Nephron (organoid): ENCODE results near the gene PIGL.

Source experiments
- H3K27ac Mint-ChIP-seq, 3 experiments: 2 replicates each; pipeline ENCODE4 v1.8.0; 2020; ENCODE audit warnings: mixed read lengths in 3 of 3, mild to moderate bottlenecking in 2 of 3, moderate library complexity in 1 of 3
- H3K27me3 Mint-ChIP-seq: 2 replicates; pipeline ENCODE4 v1.8.0; 2021; ENCODE audit warnings: low read depth, mild to moderate bottlenecking, moderate library complexity, mixed read lengths
- H3K36me3 Mint-ChIP-seq: 2 replicates; pipeline ENCODE4 v1.8.0; 2020; ENCODE audit warnings: low read depth, mixed read lengths
- H3K4me1 Mint-ChIP-seq: 2 replicates; pipeline ENCODE4 v1.8.0; 2020; ENCODE audit warnings: mixed read lengths
- H3K4me3 Mint-ChIP-seq, 3 experiments: 2 replicates each; pipeline ENCODE4 v1.8.0; 2020; ENCODE audit warnings: mild to moderate bottlenecking in 3 of 3, mixed read lengths in 3 of 3, moderate library complexity in 2 of 3
- H3K9me3 Mint-ChIP-seq: 2 replicates; pipeline ENCODE4 v1.8.0; 2020; ENCODE audit warnings: mixed read lengths
- CTCF ChIP-seq, 3 experiments: fragments of 200-600 bp; sonication (generic); IDR thresholded peaks; one replicate each; pipeline ENCODE4 v1.5.0; 2021; ENCODE audit warnings: antibody characterized with exemption in 3 of 3; ENCODE audit not compliant: unreplicated experiment in 3 of 3

Gene PIGL

GRCh38 chr17:16353317-16354174 is 136.5 kb downstream of the PIGL start, which contains the start of gene CENPV:
CENPV (minus strand) TSS chr17:16353469; CDS start chr17:16353436, 33 bp downstream.
- no peak for TF ChIP-seq CTCF (IDR thresholded peaks at IDR 0.05; ENCODE audit: unreplicated experiment in 3 of 3)
- H3K27ac Mint-ChIP-seq, result peak within 1 kb of the TSS; percentile 65 to 92 (median 84)
- H3K4me3 Mint-ChIP-seq, result peak within 1 kb of the TSS; percentile 89 to 96 (median 91)
- peaks cover 10% of the 10 kb centered on the region for H3K4me1 Mint-ChIP-seq
- no peaks in the 10 kb centered on the region for H3K9me3 Mint-ChIP-seq
- peaks cover 7% of the 10 kb centered on the region for H3K27me3 Mint-ChIP-seq
- peaks cover 11% of the 10 kb centered on the region for H3K36me3 Mint-ChIP-seq

GRCh38 chr17:16354585-16354984 is 137.6 kb downstream of the PIGL start:
- Mint-ChIP-seq H3K4me1 (peaks cover 10% of the 10 kb centered on the region), H3K4me3 (peak overlapping the region; percentile 81 to 86 (median 86)), H3K27ac (peak overlapping the region in 1 of 3 experiments; percentile 26), H3K9me3 (no peaks in the 10 kb centered on the region), H3K27me3 (peaks cover 7% of the 10 kb centered on the region), H3K36me3 (peaks cover 3% of the 10 kb centered on the region)
- TF ChIP-seq CTCF (IDR thresholded peaks at IDR 0.05; ENCODE audit: unreplicated experiment in 3 of 3), result no peak

- H3K4me1 Mint-ChIP-seq, result no peaks in the 10 kb centered on the region
- H3K4me3 Mint-ChIP-seq, result peak overlapping the region in 1 of 3 experiments; percentile 6
- H3K27me3 Mint-ChIP-seq, result no peaks in the 10 kb centered on the region
- no peaks in the 10 kb centered on the region for H3K36me3 Mint-ChIP-seq
- no peak overlapping the region for H3K27ac Mint-ChIP-seq
- TF ChIP-seq CTCF (IDR thresholded peaks at IDR 0.05; ENCODE audit: unreplicated experiment in 3 of 3), result no peak
- H3K9me3 Mint-ChIP-seq, result no peaks in the 10 kb centered on the region
Observed at GRCh38 chr17:16358394-16358793, 141.4 kb downstream of the PIGL start.

GRCh38 chr17:16361874-16362273 is 144.9 kb downstream of the PIGL start:
- Mint-ChIP-seq H3K9me3 (no peaks in the 10 kb centered on the region), H3K27me3 (no peaks in the 10 kb centered on the region), H3K4me1 (peaks cover 15% of the 10 kb centered on the region), H3K36me3 (no peaks in the 10 kb centered on the region), H3K4me3 (no peak overlapping the region), H3K27ac (no peak overlapping the region)
- no peak for TF ChIP-seq CTCF (IDR thresholded peaks at IDR 0.05; ENCODE audit: unreplicated experiment in 3 of 3)

GRCh38 chr17:16363749-16364536 is 146.9 kb downstream of the PIGL start:
- Mint-ChIP-seq H3K4me1 (peaks cover 15% of the 10 kb centered on the region), H3K4me3 (no peak overlapping the region), H3K9me3 (no peaks in the 10 kb centered on the region), H3K27ac (peak overlapping the region in 2 of 3 experiments; percentile 31 to 69), H3K36me3 (no peaks in the 10 kb centered on the region), H3K27me3 (no peaks in the 10 kb centered on the region)
- TF ChIP-seq CTCF (IDR thresholded peaks at IDR 0.05; ENCODE audit: unreplicated experiment in 3 of 3), result peak; percentile 92 to 94 (median 94)
